NT2/D1 (cell line): Measurements from ENCODE around the gene RAB26.

ENCODE experiments used
- DNase-seq: peaks from one replicate; pipeline ENCODE4 v3.0.0-alpha.2; 2011; ENCODE audit warnings: low read depth, low spot score
- H3K27me3 ChIP-seq: 2 replicates; pipeline ENCODE4 v1.6.0; 2011; ENCODE audit warnings: mild to moderate bottlenecking; ENCODE audit not compliant: insufficient read length, insufficient read depth
- H3K36me3 ChIP-seq: 2 replicates; pipeline ENCODE4 v1.6.1; 2011; ENCODE audit warnings: mild to moderate bottlenecking, low read length, mixed read lengths; ENCODE audit not compliant: insufficient read depth, insufficient read length
- H3K4me1 ChIP-seq: 2 replicates; pipeline ENCODE4 v1.5.1; 2011; ENCODE audit not compliant: insufficient read depth, insufficient read length
- H3K4me3 ChIP-seq: 2 replicates; pipeline ENCODE4 v1.5.1; 2011; ENCODE audit warnings: low read depth; ENCODE audit not compliant: insufficient read length
- H3K9ac ChIP-seq: 2 replicates; pipeline ENCODE4 v1.6.0; 2011; ENCODE audit warnings: low read depth; ENCODE audit not compliant: insufficient read length
- H3K9me3 ChIP-seq: 2 replicates; pipeline ENCODE4 v1.5.1; 2011; ENCODE audit warnings: mild to moderate bottlenecking, low read length; ENCODE audit not compliant: insufficient read depth
- SUZ12 ChIP-seq: IDR thresholded peaks from 2 replicates; pipeline ENCODE4 v1.6.1; 2011; ENCODE audit not compliant: insufficient read length, insufficient read depth; ENCODE audit errors: extremely low read depth
- YY1 ChIP-seq: IDR thresholded peaks from 2 replicates; pipeline ENCODE4 v1.6.1; 2011; ENCODE audit not compliant: insufficient read length, insufficient read depth
- ZNF274 ChIP-seq: IDR thresholded peaks from 2 replicates; pipeline ENCODE4 v1.6.1; 2011; ENCODE audit warnings: mild to moderate bottlenecking, low read depth, low read length

Gene RAB26

GRCh38 chr16:2181952-2182351 lies 33.5 kb downstream of the RAB26 start:
- Histone ChIP-seq H3K9ac (peak overlapping the region; percentile 32), H3K27me3 (no peaks in the 10 kb centered on the region), H3K4me1 (peaks cover 19% of the 10 kb centered on the region), H3K36me3 (peaks cover 29% of the 10 kb centered on the region), H3K4me3 (no peak overlapping the region), H3K9me3 (no peaks in the 10 kb centered on the region)
- TF ChIP-seq YY1 (no peak), ZNF274 (no peak), SUZ12 (no peak)
- no peak for DNase-seq

DNA sequence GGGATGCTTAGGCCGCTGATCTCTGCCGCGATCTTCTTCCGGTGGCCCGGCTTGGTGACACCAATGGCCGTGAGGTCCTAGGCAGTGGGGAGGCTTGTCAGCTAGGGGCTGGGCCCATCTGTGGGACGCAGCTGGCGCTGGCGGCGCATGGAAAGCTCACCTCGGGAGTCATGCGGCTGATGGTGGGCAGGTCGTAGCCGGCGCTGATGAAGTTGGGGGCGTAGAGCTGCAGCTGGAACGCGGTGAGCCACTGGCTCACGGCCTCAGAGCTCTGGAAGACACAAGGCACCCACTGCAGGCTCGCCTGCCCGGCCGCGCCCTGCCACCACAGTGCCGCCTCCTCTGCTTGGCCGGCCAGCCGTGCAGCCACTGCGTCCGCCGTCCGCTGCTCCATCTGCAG lies 35.2 kb downstream of the RAB26 start:
- Histone ChIP-seq H3K9ac (no peak overlapping the region), H3K4me3 (no peak overlapping the region), H3K4me1 (peaks cover 19% of the 10 kb centered on the region), H3K9me3 (no peaks in the 10 kb centered on the region), H3K27me3 (no peaks in the 10 kb centered on the region), H3K36me3 (peaks cover 14% of the 10 kb centered on the region)
- TF ChIP-seq SUZ12 (no peak), ZNF274 (no peak), YY1 (no peak)
- no peak for DNase-seq

DNA sequence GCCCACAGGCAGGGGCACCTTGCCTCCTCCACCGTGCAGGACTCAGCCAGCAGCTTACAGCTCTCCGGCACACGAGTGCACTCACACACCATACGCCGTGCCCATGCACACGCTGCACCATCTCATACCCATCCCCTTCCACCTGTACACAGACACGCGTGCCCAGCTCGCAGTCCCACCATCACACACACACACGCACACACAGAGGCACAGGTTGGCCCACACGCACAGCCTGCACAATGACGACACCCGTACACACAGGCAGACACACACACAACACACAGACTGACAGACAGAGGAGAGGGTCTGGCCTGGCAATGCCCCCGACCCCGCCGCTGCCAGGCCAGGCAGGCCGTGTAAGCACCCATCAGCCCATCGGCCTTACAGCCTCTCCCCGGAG lies 35.9 kb downstream of the RAB26 start:
- Histone ChIP-seq H3K36me3 (peaks cover 14% of the 10 kb centered on the region), H3K9me3 (no peaks in the 10 kb centered on the region), H3K27me3 (no peaks in the 10 kb centered on the region), H3K4me1 (peaks cover 19% of the 10 kb centered on the region), H3K4me3 (no peak overlapping the region), H3K9ac (no peak overlapping the region)
- DNase-seq = no peak
- TF ChIP-seq ZNF274 = no peak
- TF ChIP-seq YY1 = no peak
- TF ChIP-seq SUZ12 = no peak

DNA sequence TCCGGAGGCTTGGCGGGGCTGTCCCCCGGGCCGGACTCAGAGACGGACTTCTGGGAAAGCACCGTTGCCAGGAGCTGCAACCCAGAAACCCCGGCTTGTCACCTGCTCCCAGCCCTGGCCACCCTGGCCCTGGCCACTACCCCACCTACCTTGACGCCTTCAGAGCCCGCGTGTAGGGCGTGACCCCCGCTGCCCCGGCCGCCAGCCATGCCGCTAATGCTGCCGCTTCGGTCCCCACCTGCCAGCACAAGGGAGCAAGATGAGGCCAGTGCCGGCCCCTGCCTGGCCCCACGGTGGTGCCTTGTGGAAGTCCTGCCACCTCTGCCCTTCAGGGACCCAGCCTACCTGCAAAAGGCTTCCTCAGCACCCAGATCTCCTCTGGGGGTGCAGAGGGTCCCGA lies 36.5 kb downstream of the RAB26 start:
- no peak for TF ChIP-seq ZNF274
- no peak for TF ChIP-seq YY1
- TF ChIP-seq SUZ12 = no peak
- H3K9me3 ChIP-seq = no peaks in the 10 kb centered on the region
- H3K27me3 ChIP-seq = no peaks in the 10 kb centered on the region
- H3K9ac ChIP-seq = no peak overlapping the region
- DNase-seq = no peak
- H3K4me3 ChIP-seq = no peak overlapping the region
- H3K36me3 ChIP-seq = peaks cover 14% of the 10 kb centered on the region
- peaks cover 18% of the 10 kb centered on the region for H3K4me1 ChIP-seq

DNA sequence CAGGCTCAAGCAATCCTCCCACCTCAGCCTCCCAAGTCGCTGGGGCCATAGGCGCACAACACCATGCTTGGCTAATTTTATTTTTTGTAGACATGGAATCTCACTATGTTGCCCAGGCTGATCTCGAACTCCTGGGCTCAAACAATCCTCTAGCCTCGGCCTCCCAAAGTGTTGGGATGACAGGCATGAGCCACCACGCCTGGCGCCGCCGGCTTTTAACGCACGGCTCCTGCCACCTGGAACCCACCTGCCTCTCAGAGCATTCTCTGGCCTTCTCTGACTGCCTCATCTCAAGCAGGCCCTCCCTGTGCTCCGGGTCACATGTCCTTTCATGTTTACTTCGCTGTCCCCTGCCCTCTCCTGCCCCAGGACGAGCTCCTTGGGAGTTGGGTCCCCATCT lies 37.6 kb downstream of the RAB26 start:
- H3K27me3 ChIP-seq = no peaks in the 10 kb centered on the region
- no peak overlapping the region for H3K4me3 ChIP-seq
- H3K9me3 ChIP-seq = no peaks in the 10 kb centered on the region
- H3K36me3 ChIP-seq = peaks cover 14% of the 10 kb centered on the region
- TF ChIP-seq SUZ12 (no peak), YY1 (no peak)
- peaks cover 28% of the 10 kb centered on the region for H3K4me1 ChIP-seq
- H3K9ac ChIP-seq = no peak overlapping the region
- DNase-seq = no peak

DNA sequence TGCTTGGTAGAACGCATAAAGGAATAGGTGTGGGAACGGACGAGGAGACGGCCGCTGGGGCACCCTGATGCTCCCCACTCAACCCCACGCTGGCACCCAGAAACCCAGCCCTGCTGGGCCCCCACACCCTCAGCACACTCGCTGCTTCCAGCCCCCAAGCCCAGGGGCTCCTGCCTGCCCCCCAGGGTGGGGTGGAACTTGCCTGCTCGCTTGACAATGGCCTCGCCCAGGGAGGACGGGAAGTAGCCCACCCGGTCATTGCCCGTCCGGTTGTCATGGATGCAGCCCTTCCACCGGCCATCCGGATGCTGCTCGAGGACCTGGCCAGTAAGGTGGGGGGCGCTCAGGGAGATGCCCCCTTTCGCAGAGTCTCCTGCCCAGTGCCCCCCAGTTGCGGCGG lies 38.1 kb downstream of the RAB26 start:
- Histone ChIP-seq H3K27me3 (no peaks in the 10 kb centered on the region), H3K36me3 (peaks cover 14% of the 10 kb centered on the region), H3K4me3 (no peak overlapping the region), H3K9me3 (no peaks in the 10 kb centered on the region), H3K9ac (no peak overlapping the region), H3K4me1 (peaks cover 29% of the 10 kb centered on the region)
- no peak for DNase-seq
- TF ChIP-seq YY1 (no peak), SUZ12 (no peak), ZNF274 (no peak)

GRCh38 chr16:2187212-2187611 lies 38.8 kb downstream of the RAB26 start:
- H3K9ac ChIP-seq = no peak overlapping the region
- peaks cover 26% of the 10 kb centered on the region for H3K4me1 ChIP-seq
- peaks cover 8% of the 10 kb centered on the region for H3K36me3 ChIP-seq
- no peak for DNase-seq
- TF ChIP-seq ZNF274 = no peak
- TF ChIP-seq SUZ12 = no peak
- no peak for TF ChIP-seq YY1
- H3K4me3 ChIP-seq = no peak overlapping the region
- H3K27me3 ChIP-seq = no peaks in the 10 kb centered on the region
- H3K9me3 ChIP-seq = no peaks in the 10 kb centered on the region

- H3K9me3 ChIP-seq = no peaks in the 10 kb centered on the region
- TF ChIP-seq ZNF274 (no peak), YY1 (no peak), SUZ12 (no peak)
- no peak overlapping the region for H3K4me3 ChIP-seq
- H3K9ac ChIP-seq = no peak overlapping the region
- DNase-seq = no peak
- H3K4me1 ChIP-seq = peaks cover 21% of the 10 kb centered on the region
- H3K27me3 ChIP-seq = no peaks in the 10 kb centered on the region
- H3K36me3 ChIP-seq = peaks cover 3% of the 10 kb centered on the region
Measured at GRCh38 chr16:2188395-2188794, 40.0 kb downstream of the RAB26 start.
